HCT116 (cell line): ENCODE data around the gene CDHR3.

Experiments used
- ATF3 ChIP-seq: IDR thresholded peaks from 2 replicates; pipeline ENCODE4 v1.6.1; 2012
- CEBPB ChIP-seq: IDR thresholded peaks from 2 replicates; pipeline ENCODE4 v1.6.1; 2012; ENCODE audit warnings: low read depth
- CTCF ChIP-seq, 3 experiments: fragments of 200-600 bp in 1 of 3; sonication (generic) in 1 of 3; IDR thresholded peaks in 2 of 3; conservative IDR thresholded peaks in 1 of 3; 2 replicates each; pipeline ENCODE4 v1.5.1; 2012 to 2017; ENCODE audit warnings: low read depth in 2 of 3, low read length in 2 of 3, antibody characterized with exemption in 1 of 3, borderline replicate concordance in 1 of 3, control low read depth in 1 of 3, mild to moderate bottlenecking in 1 of 3, mixed read lengths in 1 of 3, mixed run types in 1 of 3, moderate library complexity in 1 of 3; ENCODE audit not compliant: insufficient read depth in 1 of 3
- EZH2 ChIP-seq: fragments of 200-600 bp; sonication (generic); IDR thresholded peaks from 2 replicates; pipeline ENCODE4 v1.6.1; 2017; ENCODE audit warnings: antibody characterized with exemption, mixed run types
- EZH2phosphoT487 ChIP-seq: fragments of 200-600 bp; IDR thresholded peaks from 2 replicates; pipeline ENCODE4 v1.6.1; 2018; ENCODE audit warnings: antibody characterized with exemption, borderline replicate concordance
- FOSL1 ChIP-seq: IDR thresholded peaks from 2 replicates; pipeline ENCODE4 v1.6.1; 2012; ENCODE audit warnings: low read depth
- MAX ChIP-seq: IDR thresholded peaks from 2 replicates; pipeline ENCODE4 v1.6.1; 2012
- POLR2A ChIP-seq: IDR thresholded peaks from 2 replicates; pipeline ENCODE4 v1.7.0; 2011; ENCODE audit warnings: borderline replicate concordance; ENCODE audit not compliant: insufficient read depth, insufficient read length; ENCODE audit errors: extremely low read depth
- POLR2AphosphoS5 ChIP-seq: IDR thresholded peaks from 2 replicates; pipeline ENCODE4 v1.6.1; 2011; ENCODE audit warnings: mild to moderate bottlenecking, low read depth, low read length, moderate library complexity
- RAD21 ChIP-seq: IDR thresholded peaks from 2 replicates; pipeline ENCODE4 v1.6.1; 2012; ENCODE audit warnings: low read depth, mild to moderate bottlenecking
- REST ChIP-seq: IDR thresholded peaks from 2 replicates; pipeline ENCODE4 v1.6.1; 2012; ENCODE audit warnings: low read depth
- ZNF274 ChIP-seq: fragments of 200-500 bp; sonication (Bioruptor generic); IDR thresholded peaks from 2 replicates; pipeline ENCODE4 v1.6.1; 2014; ENCODE audit warnings: mild to moderate bottlenecking, low read depth, low read length, inconsistent platforms

- no peak for TF ChIP-seq RAD21
- no peak for TF ChIP-seq EZH2
- no peak for TF ChIP-seq POLR2A
- no peak for TF ChIP-seq CTCF (IDR thresholded peaks at IDR 0.05 in 2 of 3, conservative IDR thresholded peaks at IDR 0.05 in 1 of 3; ENCODE audit: borderline replicate concordance in 1 of 3, insufficient read depth in 1 of 3, low read depth in 2 of 3, low read length in 2 of 3)
- no peak for TF ChIP-seq EZH2phosphoT487
- no peak for TF ChIP-seq POLR2AphosphoS5
- no peak for TF ChIP-seq MAX
- TF ChIP-seq FOSL1 = no peak
- TF ChIP-seq CEBPB = no peak
- TF ChIP-seq ATF3 = no peak
- no peak for TF ChIP-seq REST
- no peak for TF ChIP-seq ZNF274
These were observed 119.2 kb downstream of the CDHR3 start for GRCh38 chr7:106082087-106082854.
